Natural killer cell (primary cell): ENCODE results near the gene ALG11. TPM values are rescaled to one million over a fixed set of nuclear protein-coding genes. Genes with fewer than 3 reads are reported as not detected.

Source experiments
- ATAC-seq, 3 donors: fragments of 150-1000 bp in 2 of 3; fragments of 200-7000 bp in 1 of 3; cut with Tn5 transposase; 1 replicate in 1 of 3; 2 replicates in 2 of 3; pipeline ENCODE4 v1.10.0; 2021; ENCODE audit warnings: mild to moderate bottlenecking in 2 of 3, moderate library complexity in 2 of 3
- DNase-seq, 2 donors: peaks; one replicate each; pipeline versions ENCODE4 v3.0.0 to v3.0.0-alpha.2; 2013 to 2021; ENCODE audit warnings: mixed read lengths in 1 of 2
- H3K27ac ChIP-seq: one replicate; pipeline ENCODE4 v1.5.1; 2013; ENCODE audit warnings: mild to moderate bottlenecking, low read length
- H3K27me3 ChIP-seq: one replicate; pipeline ENCODE4 v1.6.1; 2013; ENCODE audit warnings: low read length; ENCODE audit not compliant: control insufficient read depth, insufficient read depth
- H3K36me3 ChIP-seq: one replicate; pipeline ENCODE4 v1.6.1; 2013; ENCODE audit warnings: low read length; ENCODE audit not compliant: control insufficient read depth, insufficient read depth
- H3K4me1 ChIP-seq: one replicate; pipeline ENCODE4 v1.6.1; 2013; ENCODE audit warnings: low read length; ENCODE audit not compliant: control insufficient read depth, insufficient read depth
- H3K4me3 ChIP-seq: one replicate; pipeline ENCODE4 v1.5.1; 2013; ENCODE audit warnings: low read length
- H3K9me3 ChIP-seq: one replicate; pipeline ENCODE4 v1.6.1; 2013; ENCODE audit warnings: low read length; ENCODE audit not compliant: control insufficient read depth, insufficient read depth
- H3K27ac Mint-ChIP-seq, 2 donors: one replicate each; pipeline ENCODE4 v1.8.0; 2022; ENCODE audit warnings: mild to moderate bottlenecking in 2 of 2, mixed read lengths in 2 of 2, moderate library complexity in 1 of 2
- H3K27me3 Mint-ChIP-seq, 2 donors: one replicate each; pipeline ENCODE4 v1.8.0; 2022; ENCODE audit warnings: low read depth in 2 of 2, mixed read lengths in 2 of 2
- H3K36me3 Mint-ChIP-seq: one replicate; pipeline ENCODE4 v1.8.0; 2022; ENCODE audit warnings: mixed read lengths
- H3K4me1 Mint-ChIP-seq, 2 donors: one replicate each; pipeline ENCODE4 v1.8.0; 2022; ENCODE audit warnings: mixed read lengths in 2 of 2
- H3K4me3 Mint-ChIP-seq: one replicate; pipeline ENCODE4 v1.8.0; 2022; ENCODE audit warnings: mild to moderate bottlenecking, moderate library complexity, mixed read lengths
- H3K9me3 Mint-ChIP-seq, 2 donors: one replicate each; pipeline ENCODE4 v1.8.0; 2022; ENCODE audit warnings: mixed read lengths in 2 of 2
- WGBS: methylation state at CpG from one replicate; pipeline ENCODE4 v1.1.7; 2013; ENCODE audit warnings: missing lambda C conversion rate; ENCODE audit not compliant: insufficient coverage; 5-methylcytosine and 5-hydroxymethylcytosine counted together
- intact Hi-C: fragments of 100-400 bp; cut with micrococcal nuclease; formaldehyde crosslinking; loops from one replicate; pipeline ENCODE4 v1.14.2; 2022
- total RNA-seq, 4 donors: library from RNA; stranded (reverse); fragments of 120-200 nt in 1 of 4; gene quantifications; one replicate each; pipeline versions ENCODE4 v1.2.3 to v1.2.4, GENCODE V29; 2013 to 2022
- TF ChIP-seq, protein P1 (sequence below): fragments of 200-600 bp; IDR thresholded peaks from one replicate; pipeline ENCODE4 v1.8.0; 2022; ENCODE audit warnings: antibody characterized with exemption

The ALG11 gene
- total RNA-seq, 3 donors from 2014 or later (not counting 1 experiment from before 2014, with no cell fraction given) = 30.8 to 35.8 (median 35.2) TPM

- no peak overlapping the region for H3K4me3 Mint-ChIP-seq
- H3K4me1 Mint-ChIP-seq = no peaks in the 10 kb centered on the region
- H3K27me3 Mint-ChIP-seq = peaks cover 21 to 51% of the 10 kb centered on the region in 2 donors
- Histone ChIP-seq H3K27me3 (no peaks in the 10 kb centered on the region), H3K36me3 (no peaks in the 10 kb centered on the region), H3K4me3 (no peak overlapping the region), H3K4me1 (no peaks in the 10 kb centered on the region), H3K9me3 (no peaks in the 10 kb centered on the region), H3K27ac (no peak overlapping the region)
- 100% methylated on average over 3 of the region's 3 CpGs for WGBS
- no peak overlapping the region for H3K27ac Mint-ChIP-seq
- ATAC-seq (no peak), DNase-seq (no peak)
- no peaks in the 10 kb centered on the region for H3K36me3 Mint-ChIP-seq
- TF ChIP-seq, protein P1, sequence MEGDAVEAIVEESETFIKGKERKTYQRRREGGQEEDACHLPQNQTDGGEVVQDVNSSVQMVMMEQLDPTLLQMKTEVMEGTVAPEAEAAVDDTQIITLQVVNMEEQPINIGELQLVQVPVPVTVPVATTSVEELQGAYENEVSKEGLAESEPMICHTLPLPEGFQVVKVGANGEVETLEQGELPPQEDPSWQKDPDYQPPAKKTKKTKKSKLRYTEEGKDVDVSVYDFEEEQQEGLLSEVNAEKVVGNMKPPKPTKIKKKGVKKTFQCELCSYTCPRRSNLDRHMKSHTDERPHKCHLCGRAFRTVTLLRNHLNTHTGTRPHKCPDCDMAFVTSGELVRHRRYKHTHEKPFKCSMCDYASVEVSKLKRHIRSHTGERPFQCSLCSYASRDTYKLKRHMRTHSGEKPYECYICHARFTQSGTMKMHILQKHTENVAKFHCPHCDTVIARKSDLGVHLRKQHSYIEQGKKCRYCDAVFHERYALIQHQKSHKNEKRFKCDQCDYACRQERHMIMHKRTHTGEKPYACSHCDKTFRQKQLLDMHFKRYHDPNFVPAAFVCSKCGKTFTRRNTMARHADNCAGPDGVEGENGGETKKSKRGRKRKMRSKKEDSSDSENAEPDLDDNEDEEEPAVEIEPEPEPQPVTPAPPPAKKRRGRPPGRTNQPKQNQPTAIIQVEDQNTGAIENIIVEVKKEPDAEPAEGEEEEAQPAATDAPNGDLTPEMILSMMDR = no peak
- intact Hi-C loops = no loop called here
- H3K9me3 Mint-ChIP-seq = no peaks in the 10 kb centered on the region
Observed at GRCh38 chr13:51988988-51989618, 23.1 kb upstream of the ALG11 start.

DNA sequence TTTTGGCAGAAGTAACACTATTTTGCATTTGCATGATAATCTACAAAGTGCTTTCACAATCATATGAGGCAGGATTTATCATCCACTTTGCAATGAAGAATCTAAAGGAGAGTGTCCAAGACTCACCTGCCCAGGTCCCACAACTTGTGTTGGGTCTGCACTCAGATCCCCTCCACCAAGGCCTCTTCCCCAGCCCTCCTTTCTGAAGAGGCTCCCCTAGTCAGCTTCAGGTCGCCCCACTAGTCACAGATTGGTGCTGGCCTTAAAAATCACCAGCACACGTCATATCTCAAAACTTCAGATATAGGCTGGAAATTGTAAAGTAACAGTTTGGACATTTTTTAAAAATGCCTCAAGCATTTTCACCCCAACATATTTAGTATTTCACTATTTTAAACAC, 18.5 kb upstream of the ALG11 start:
- no peaks in the 10 kb centered on the region for H3K4me1 ChIP-seq
- WGBS = 89% methylated on average over 1 of the region's 2 CpGs
- H3K27ac ChIP-seq = no peak overlapping the region
- H3K27ac Mint-ChIP-seq = no peak overlapping the region
- H3K9me3 ChIP-seq = no peaks in the 10 kb centered on the region
- DNase-seq (no peak), ATAC-seq (no peak)
- no peak overlapping the region for H3K4me3 Mint-ChIP-seq
- H3K9me3 Mint-ChIP-seq = no peaks in the 10 kb centered on the region
- H3K36me3 Mint-ChIP-seq = no peaks in the 10 kb centered on the region
- H3K36me3 ChIP-seq = no peaks in the 10 kb centered on the region
- no peaks in the 10 kb centered on the region for H3K4me1 Mint-ChIP-seq
- intact Hi-C loops = no loop called here
- H3K4me3 ChIP-seq = no peak overlapping the region
- H3K27me3 ChIP-seq = no peaks in the 10 kb centered on the region
- TF ChIP-seq, protein P1 = no peak
- H3K27me3 Mint-ChIP-seq = peaks cover 5 to 54% of the 10 kb centered on the region in 2 donors

- ATAC-seq (no peak), DNase-seq (no peak)
- Histone ChIP-seq H3K27me3 (no peaks in the 10 kb centered on the region), H3K9me3 (no peaks in the 10 kb centered on the region), H3K4me1 (no peaks in the 10 kb centered on the region), H3K27ac (no peak overlapping the region), H3K36me3 (no peaks in the 10 kb centered on the region), H3K4me3 (no peak overlapping the region)
- H3K4me3 Mint-ChIP-seq = no peak overlapping the region
- TF ChIP-seq, protein P1 = no peak
- H3K9me3 Mint-ChIP-seq = no peaks in the 10 kb centered on the region
- H3K4me1 Mint-ChIP-seq = no peaks in the 10 kb centered on the region
- H3K27me3 Mint-ChIP-seq = peaks cover 13 to 60% of the 10 kb centered on the region in 2 donors
- H3K36me3 Mint-ChIP-seq = no peaks in the 10 kb centered on the region
- intact Hi-C loops = no loop called here
- WGBS = 48% methylated on average over 6 of the region's 9 CpGs
- no peak overlapping the region for H3K27ac Mint-ChIP-seq
Observed at GRCh38 chr13:51995677-51996551, 16.3 kb upstream of the ALG11 start.
